H1 (cell line): ENCODE data around the gene STXBP6. TPM values are rescaled to one million over a fixed set of nuclear protein-coding genes. Genes with fewer than 3 reads are reported as not detected.

ENCODE experiments used
- polyA plus RNA-seq, 7 experiments: library from polyadenylated mRNA; depleted of rRNA in 3 of 7; stranded (reverse) in 5 of 7; unstranded in 2 of 7; fragments of >200 nt in 5 of 7; fragments of 200-250 nt in 2 of 7; gene quantifications; 1 replicate in 5 of 7; 2 replicates in 1 of 7; 4 replicates in 1 of 7; pipeline versions ENCODE4 v1.2.1 to v1.2.3, GENCODE V29; 2011 to 2013; ENCODE audit warnings: missing spikeins in 2 of 7, mixed read lengths in 2 of 7
- total RNA-seq: library from RNA; stranded (reverse); fragmentation: NEBNext Ultra II Directional; extraction: Animal tissue kit (Norgen Biotek cat#: 25700); gene quantifications from 2 replicates; pipeline ENCODE4 v1.2.1, GENCODE V29; 2021
- TF ChIP-seq, protein P1 (sequence below): IDR thresholded peaks from 2 replicates; pipeline ENCODE4 v1.6.1; 2012; ENCODE audit warnings: inconsistent platforms

The STXBP6 gene
- total and polyA plus RNA-seq, 2 of the 8 experiments (the other 6 are each of a cell fraction or from before 2014, with no cell fraction given): 9.4 to 18.1 TPM

DNA sequence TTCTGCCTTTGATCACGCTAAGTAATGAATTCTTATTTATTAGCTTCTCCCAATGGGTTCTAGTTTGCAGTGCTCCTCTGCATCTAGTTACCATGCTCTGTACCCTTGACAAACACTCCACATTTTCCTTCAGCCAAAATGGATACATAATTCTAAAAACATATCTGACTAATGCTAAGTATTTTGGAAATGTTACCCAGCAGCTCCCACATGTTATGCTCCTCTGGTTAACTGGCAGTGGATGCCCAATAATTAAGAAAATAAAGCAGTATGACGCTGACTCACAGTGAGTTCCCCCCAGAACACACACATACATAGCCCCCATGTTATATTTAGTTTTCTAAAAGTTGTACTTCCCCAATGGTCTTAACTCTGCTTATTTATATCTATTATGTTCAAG is 74.6 kb downstream of the STXBP6 start (continued):
- TF ChIP-seq, protein P1, sequence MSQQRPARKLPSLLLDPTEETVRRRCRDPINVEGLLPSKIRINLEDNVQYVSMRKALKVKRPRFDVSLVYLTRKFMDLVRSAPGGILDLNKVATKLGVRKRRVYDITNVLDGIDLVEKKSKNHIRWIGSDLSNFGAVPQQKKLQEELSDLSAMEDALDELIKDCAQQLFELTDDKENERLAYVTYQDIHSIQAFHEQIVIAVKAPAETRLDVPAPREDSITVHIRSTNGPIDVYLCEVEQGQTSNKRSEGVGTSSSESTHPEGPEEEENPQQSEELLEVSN: no peak
- TF ChIP-seq, all 59 proteins: peak for 0
